ENCODE measurements around the gene EPN2. TPM values are rescaled to one million over a fixed set of nuclear protein-coding genes. Genes with fewer than 3 reads are reported as not detected.

EPN2 gene
- total and polyA plus RNA-seq, 3 donors from 2014 or later = 60.0 to 66.5 (median 61.1) TPM

DNA sequence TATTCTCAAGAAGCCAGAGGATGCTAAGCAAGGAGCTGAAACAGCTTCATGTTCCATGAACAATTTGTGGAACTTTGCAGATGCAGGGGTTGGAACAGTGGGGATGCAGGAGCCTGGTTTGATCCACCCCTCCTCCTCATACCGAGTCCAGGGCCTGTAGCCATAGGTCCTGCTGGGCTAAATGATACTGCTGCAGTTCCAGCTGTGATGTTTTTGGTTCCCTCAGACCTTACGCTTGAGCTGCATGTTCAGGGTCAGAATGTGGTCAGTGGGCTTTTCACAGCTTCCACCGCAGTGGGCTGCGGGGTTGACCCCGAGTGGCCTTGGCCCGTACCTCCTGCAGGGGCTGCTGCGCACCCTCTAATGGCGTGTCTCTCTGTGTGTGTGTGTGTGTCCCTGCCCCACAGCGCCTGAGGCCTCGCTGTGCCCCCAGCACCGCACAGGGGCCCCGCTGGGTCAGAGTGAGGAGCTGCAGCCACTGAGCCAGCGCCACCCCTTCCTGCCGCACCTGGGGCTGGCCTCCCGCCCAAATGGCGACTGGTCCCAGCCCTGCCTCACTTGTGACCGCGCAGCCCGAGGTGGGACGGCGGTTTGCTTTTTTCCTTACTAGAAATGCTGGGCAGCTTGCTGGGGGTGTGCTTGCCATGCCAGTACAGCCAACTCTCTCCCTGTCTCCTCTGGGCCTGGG, 48.2 kb downstream of the EPN2 start:
- WGBS, 2 donors = 89 to 96% methylated on average over 4 to 21 of the region's 21 CpGs
- H3K27me3 ChIP-seq = no peaks in the 10 kb centered on the region
- H3K4me3 ChIP-seq = no peak overlapping the region
- H3K36me3 ChIP-seq (ENCODE audit: low read depth, missing control alignments) = no peaks in the 10 kb centered on the region
- H3K9me3 ChIP-seq = no peaks in the 10 kb centered on the region
- H3K27ac ChIP-seq = no peak overlapping the region
- no peak for DNase-seq
- peaks cover 19% of the 10 kb centered on the region for H3K4me1 ChIP-seq
- TF ChIP-seq, protein P1, sequence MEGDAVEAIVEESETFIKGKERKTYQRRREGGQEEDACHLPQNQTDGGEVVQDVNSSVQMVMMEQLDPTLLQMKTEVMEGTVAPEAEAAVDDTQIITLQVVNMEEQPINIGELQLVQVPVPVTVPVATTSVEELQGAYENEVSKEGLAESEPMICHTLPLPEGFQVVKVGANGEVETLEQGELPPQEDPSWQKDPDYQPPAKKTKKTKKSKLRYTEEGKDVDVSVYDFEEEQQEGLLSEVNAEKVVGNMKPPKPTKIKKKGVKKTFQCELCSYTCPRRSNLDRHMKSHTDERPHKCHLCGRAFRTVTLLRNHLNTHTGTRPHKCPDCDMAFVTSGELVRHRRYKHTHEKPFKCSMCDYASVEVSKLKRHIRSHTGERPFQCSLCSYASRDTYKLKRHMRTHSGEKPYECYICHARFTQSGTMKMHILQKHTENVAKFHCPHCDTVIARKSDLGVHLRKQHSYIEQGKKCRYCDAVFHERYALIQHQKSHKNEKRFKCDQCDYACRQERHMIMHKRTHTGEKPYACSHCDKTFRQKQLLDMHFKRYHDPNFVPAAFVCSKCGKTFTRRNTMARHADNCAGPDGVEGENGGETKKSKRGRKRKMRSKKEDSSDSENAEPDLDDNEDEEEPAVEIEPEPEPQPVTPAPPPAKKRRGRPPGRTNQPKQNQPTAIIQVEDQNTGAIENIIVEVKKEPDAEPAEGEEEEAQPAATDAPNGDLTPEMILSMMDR (IDR thresholded peaks at IDR 0.05) = no peak
- no peak for TF ChIP-seq POLR2A (IDR thresholded peaks at IDR 0.05)
- intact Hi-C loops (cut with DNase I; ENCODE audit: low total_unique reads) = no loop called here

GRCh38 chr17:19286751-19287341, 49.7 kb downstream of the EPN2 start:
- no peaks in the 10 kb centered on the region for H3K36me3 ChIP-seq (ENCODE audit: low read depth, missing control alignments)
- no peak for DNase-seq
- no peaks in the 10 kb centered on the region for H3K27me3 ChIP-seq
- H3K4me3 ChIP-seq = no peak overlapping the region
- TF ChIP-seq, protein P1 (IDR thresholded peaks at IDR 0.05) = no peak
- no peak for TF ChIP-seq POLR2A (IDR thresholded peaks at IDR 0.05)
- intact Hi-C loops (cut with DNase I; ENCODE audit: low total_unique reads) = no loop called here
- H3K27ac ChIP-seq = no peak overlapping the region
- H3K9me3 ChIP-seq = no peaks in the 10 kb centered on the region
- 62 to 71% methylated on average over 11 of the region's 11 CpGs for WGBS, 2 donors
- peaks cover 24% of the 10 kb centered on the region for H3K4me1 ChIP-seq

- intact Hi-C loops (cut with DNase I; ENCODE audit: low total_unique reads) = no loop called here
- H3K27me3 ChIP-seq = no peaks in the 10 kb centered on the region
- WGBS, 2 donors = 70 to 100% methylated on average over 2 of the region's 2 CpGs
- TF ChIP-seq POLR2A (IDR thresholded peaks at IDR 0.05) = no peak
- H3K4me3 ChIP-seq = no peak overlapping the region
- H3K9me3 ChIP-seq = no peaks in the 10 kb centered on the region
- H3K27ac ChIP-seq = no peak overlapping the region
- H3K36me3 ChIP-seq (ENCODE audit: low read depth, missing control alignments) = no peaks in the 10 kb centered on the region
- no peak for DNase-seq
- H3K4me1 ChIP-seq = peaks cover 24% of the 10 kb centered on the region
Observed at GRCh38 chr17:19287651-19288050, 50.5 kb downstream of the EPN2 start.

DNA sequence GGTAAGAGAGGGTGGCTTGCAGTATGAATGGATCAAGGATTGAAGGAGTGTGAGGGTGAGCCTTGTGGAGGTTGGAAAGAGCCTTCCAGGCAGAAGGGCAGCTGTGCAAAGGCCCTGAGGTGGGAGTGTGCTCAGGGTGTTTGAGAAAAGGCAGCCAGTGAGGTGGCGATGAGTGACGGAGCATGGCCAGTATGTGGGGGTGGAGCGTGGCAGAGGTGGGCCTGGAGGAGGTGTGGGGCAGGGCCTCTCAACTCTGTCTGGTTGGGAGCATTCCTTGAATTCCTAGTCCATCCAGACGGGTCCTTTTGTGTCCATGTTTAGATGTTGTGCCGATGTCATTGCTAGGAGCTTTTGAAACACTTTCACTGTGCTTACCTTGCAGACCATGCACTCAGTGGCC, 51.3 kb downstream of the EPN2 start:
- no peak for TF ChIP-seq POLR2A (IDR thresholded peaks at IDR 0.05)
- TF ChIP-seq, protein P1 (IDR thresholded peaks at IDR 0.05) = no peak
- Histone ChIP-seq H3K9me3 (no peaks in the 10 kb centered on the region), H3K27me3 (no peaks in the 10 kb centered on the region), H3K4me1 (peaks cover 24% of the 10 kb centered on the region), H3K27ac (no peak overlapping the region), H3K4me3 (no peak overlapping the region), H3K36me3 (ENCODE audit: low read depth, missing control alignments) (no peaks in the 10 kb centered on the region)
- no peak for DNase-seq
- intact Hi-C loops (cut with DNase I; ENCODE audit: low total_unique reads) = no loop called here
- 72 to 87% methylated on average over 5 of the region's 5 CpGs for WGBS, 2 donors

GRCh38 chr17:19290066-19290705, 53.0 kb downstream of the EPN2 start:
- TF ChIP-seq, protein P1 (IDR thresholded peaks at IDR 0.05) = no peak
- no peak for TF ChIP-seq POLR2A (IDR thresholded peaks at IDR 0.05)
- H3K36me3 ChIP-seq (ENCODE audit: low read depth, missing control alignments) = no peaks in the 10 kb centered on the region
- WGBS, 2 donors = 43 to 45% methylated on average over 7 to 9 of the region's 9 CpGs
- no peak for DNase-seq
- H3K4me3 ChIP-seq = no peak overlapping the region
- H3K27me3 ChIP-seq = no peaks in the 10 kb centered on the region
- no peaks in the 10 kb centered on the region for H3K9me3 ChIP-seq
- peaks cover 19% of the 10 kb centered on the region for H3K4me1 ChIP-seq
- H3K27ac ChIP-seq = no peak overlapping the region
- intact Hi-C loops (cut with DNase I; ENCODE audit: low total_unique reads) = no loop called here

All from testis (tissue), 3 donors.